ENCODE data around the gene MMS19.

GRCh38 chr10:97494151-97494550 lies 4.1 kb downstream of the MMS19 start:
- no peak for TF ChIP-seq CTCF (IDR thresholded peaks at IDR 0.05)
- no peak for TF ChIP-seq EP300 (IDR thresholded peaks at IDR 0.05)
- no peak for TF ChIP-seq POLR2A (IDR thresholded peaks at IDR 0.05)
- TF ChIP-seq POLR2AphosphoS5 (IDR thresholded peaks at IDR 0.05): no peak

Data from upper lobe of left lung (tissue), 4 donors.